Upper lobe of left lung (tissue), 4 donors: ENCODE data around the gene GNPTAB.
"Not testable (repeated sequence)": the region's sequence is repeated elsewhere in the genome, so short reads cannot be mapped to it uniquely, and the experiment has no call there.

Experiments used
- CTCF ChIP-seq, 6 experiments: fragments of 450-650 bp in 4 of 6; fragments of 200-600 bp in 2 of 6; sonication (generic) in 2 of 6; IDR thresholded peaks; one replicate each; pipeline ENCODE4 v1.5.1; 2016 to 2019; ENCODE audit warnings: antibody characterized with exemption in 6 of 6
- EP300 ChIP-seq, 4 donors: sonication (generic); formaldehyde crosslinking; IDR thresholded peaks; one replicate each; pipeline ENCODE4 v1.5.1; 2017; ENCODE audit warnings: antibody characterized with exemption in 4 of 4, control low read depth in 2 of 4
- POLR2A ChIP-seq, 4 donors: fragments of 450-650 bp; IDR thresholded peaks; one replicate each; pipeline ENCODE4 v1.5.1; 2016 to 2017; ENCODE audit warnings: antibody characterized with exemption in 4 of 4, mild to moderate bottlenecking in 2 of 4
- POLR2AphosphoS5 ChIP-seq, 2 donors: sonication (generic); formaldehyde crosslinking; IDR thresholded peaks; one replicate each; pipeline ENCODE4 v1.5.1; 2017; ENCODE audit warnings: antibody characterized with exemption in 2 of 2

- not testable (repeated sequence) for TF ChIP-seq CTCF, EP300, POLR2A, POLR2AphosphoS5 (IDR thresholded peaks at IDR 0.05)
Observed at GRCh38 chr12:101861688-101862087, 30.9 kb upstream of the GNPTAB start.
